AML-193 (cell line): ENCODE data around the gene SLC37A1.

Source experiments
- DNase-seq, 2 experiments: peaks; one replicate each; lab custom pipeline; 2025; lab: John Stamatoyannopoulos, UW

Gene SLC37A1

GRCh38 chr21:42479582-42479981, 34.1 kb upstream of the SLC37A1 start:
- no peak for DNase-seq

DNA sequence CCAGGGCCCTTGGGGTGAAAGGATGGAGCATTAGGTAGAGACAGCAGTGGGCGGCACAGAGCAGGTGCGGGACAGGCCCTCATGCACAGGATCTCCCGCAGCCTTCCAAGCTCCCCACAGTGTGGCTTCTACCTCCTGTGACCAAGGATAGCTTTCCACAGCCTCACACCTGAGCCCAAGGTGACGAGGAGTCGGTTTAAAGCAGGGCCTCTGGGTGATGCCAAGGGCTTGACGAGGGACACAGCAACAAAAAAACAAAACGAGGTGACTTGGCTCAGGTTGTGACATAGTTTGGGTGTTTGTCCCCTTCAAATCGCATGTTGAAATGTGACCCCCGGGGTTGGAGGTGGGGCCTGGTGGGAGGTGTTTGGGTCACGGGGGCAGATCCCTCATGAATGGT, 32.9 kb upstream of the SLC37A1 start:
- DNase-seq, result no peak

GRCh38 chr21:42481169-42481568, 32.5 kb upstream of the SLC37A1 start:
- DNase-seq, result no peak

- no peak for DNase-seq
Measured at GRCh38 chr21:42484966-42485365, 28.7 kb upstream of the SLC37A1 start.

DNA sequence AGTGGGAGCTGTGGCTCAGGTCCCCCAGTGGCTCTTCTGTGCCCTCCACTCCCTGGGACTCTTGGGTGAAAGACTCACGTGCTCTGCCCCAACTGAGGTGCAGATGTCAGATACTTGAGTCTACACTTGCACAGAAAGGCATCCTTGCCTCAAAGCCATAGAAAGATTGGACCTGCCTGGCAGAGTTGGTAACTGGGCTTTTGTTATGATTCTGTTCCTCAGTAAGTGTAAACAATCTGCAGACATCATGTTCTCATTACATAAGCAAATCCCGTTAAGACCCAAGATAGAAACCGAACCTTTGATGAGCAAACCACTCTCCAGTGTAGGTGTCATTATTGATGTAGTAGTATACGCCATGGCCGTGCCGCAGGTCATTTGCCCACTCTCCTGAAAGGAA, 27.6 kb upstream of the SLC37A1 start:
- no peak for DNase-seq

GRCh38 chr21:42486531-42486930, 27.1 kb upstream of the SLC37A1 start:
- DNase-seq, result no peak

DNA sequence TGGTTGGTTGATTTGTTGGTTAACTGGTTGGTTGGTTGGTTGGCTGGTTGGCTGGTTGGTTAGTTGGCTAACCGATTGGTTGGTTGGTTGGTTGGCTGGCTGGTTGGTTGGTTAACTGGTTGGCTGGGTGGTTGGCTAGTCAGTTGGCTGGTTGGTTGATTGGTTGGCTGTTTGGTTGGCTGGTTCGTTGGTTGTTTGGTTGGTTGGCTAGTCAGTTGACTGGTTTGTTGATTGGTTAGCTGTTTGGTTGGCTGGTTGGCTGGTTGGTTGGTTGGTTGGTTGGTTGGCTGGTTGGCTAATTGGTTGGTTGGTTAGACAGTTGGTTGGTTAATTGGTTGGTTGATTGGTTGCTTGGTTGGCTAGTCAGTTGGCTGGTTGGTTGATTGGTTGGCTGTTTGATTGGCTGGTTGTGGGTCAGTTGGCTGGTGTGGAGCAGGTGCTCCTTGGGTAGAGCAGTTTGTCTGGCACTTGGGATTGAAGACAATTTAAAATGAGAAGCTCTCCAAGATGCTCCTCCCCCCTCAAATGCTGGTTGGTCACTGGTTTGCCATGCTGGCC, 24.6 kb upstream of the SLC37A1 start:
- no peak for DNase-seq

- no peak for DNase-seq
Measured at GRCh38 chr21:42489991-42490390, 23.7 kb upstream of the SLC37A1 start.

GRCh38 chr21:42490720-42491119, 22.9 kb upstream of the SLC37A1 start:
- DNase-seq, result no peak

- no peak for DNase-seq
Measured at GRCh38 chr21:42491328-42491727, 22.3 kb upstream of the SLC37A1 start.

GRCh38 chr21:42492201-42492600, 21.5 kb upstream of the SLC37A1 start:
- DNase-seq, result no peak

GRCh38 chr21:42493109-42494060, 20.3 kb upstream of the SLC37A1 start:
- DNase-seq, result no peak

DNA sequence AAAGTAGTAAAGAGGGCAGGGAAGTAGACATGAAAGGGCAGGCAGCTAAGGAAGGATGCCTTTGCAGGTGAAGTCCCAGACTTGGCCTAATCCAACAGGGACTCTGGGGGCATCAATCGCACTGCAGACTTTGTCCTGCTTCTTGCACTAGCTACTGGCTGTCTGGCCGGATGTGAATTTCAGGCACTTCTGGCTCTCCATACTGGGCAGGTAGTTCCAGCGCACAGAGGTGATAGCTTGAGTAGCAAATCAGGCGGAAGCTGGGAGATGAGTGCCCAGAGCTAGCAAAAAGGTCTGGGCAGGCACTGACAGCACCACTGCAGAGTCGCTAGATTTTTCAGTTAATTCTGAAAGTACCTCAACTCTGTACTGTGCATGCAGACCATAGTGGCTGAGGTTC, 18.6 kb upstream of the SLC37A1 start:
- no peak for DNase-seq

DNA sequence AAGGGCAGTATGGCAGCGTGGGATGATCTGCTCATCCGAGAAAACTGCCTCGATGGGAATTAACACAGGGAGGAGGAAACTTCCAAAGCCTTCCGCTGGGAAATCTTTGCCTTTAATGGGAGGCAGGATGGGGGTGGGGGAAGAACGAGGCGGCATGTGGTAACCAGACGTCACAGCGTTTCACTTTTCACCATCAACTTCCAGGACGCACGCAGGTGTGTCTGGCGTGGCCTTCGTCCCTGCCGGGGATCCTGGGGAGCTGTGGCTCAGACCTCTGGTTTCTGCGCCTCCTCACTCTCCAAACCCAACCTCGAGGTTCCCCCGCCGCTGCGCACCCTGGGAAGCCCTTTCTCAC, 17.9 kb upstream of the SLC37A1 start:
- DNase-seq, result no peak

GRCh38 chr21:42496120-42496838, 17.4 kb upstream of the SLC37A1 start, which contains the start of gene RSPH1:
TSS of gene RSPH1 (minus strand) at chr21:42496224. CDS start at chr21:42496186, 38 bp downstream.
- peak; percentile 95 to 96 for DNase-seq

DNA sequence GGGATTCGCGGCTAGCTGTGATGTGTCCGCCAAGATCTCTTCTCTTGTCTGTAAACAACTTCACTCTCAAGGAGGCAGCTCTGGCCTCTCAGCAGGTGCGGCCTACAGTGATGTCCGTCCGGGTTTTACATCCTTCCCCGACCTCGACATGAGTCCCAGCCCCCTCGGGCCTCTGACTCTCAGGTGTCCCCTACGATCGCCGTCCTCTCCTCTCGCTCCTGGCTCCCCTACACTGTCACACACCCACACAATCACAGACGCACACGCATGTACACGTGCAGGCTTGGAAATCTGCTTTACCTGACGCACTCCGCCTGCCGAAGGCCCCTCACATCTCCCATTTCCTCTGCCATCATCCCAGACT, 16.8 kb upstream of the SLC37A1 start:
- DNase-seq, result no peak

DNA sequence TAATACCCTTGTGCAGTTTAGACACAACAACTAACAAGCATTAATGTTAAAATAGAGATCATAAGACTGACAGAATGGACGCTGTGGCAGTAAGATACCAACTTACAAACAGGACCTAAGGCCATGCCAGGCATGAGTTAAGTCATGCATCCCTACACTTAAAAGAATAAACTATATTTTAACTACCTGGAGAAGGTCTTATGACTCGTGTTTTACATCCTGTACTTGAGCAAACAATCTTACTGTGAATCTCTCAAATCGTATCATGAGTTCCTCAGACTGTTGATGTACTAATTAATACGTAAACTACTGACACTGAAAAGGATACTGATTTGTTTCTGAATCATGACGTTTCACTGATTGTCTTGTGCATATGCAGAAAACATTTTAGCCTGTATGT, 15.6 kb upstream of the SLC37A1 start:
- no peak for DNase-seq

- DNase-seq, result no peak
Measured at GRCh38 chr21:42499444-42500112, 14.1 kb upstream of the SLC37A1 start.

GRCh38 chr21:42500225-42500624, 13.4 kb upstream of the SLC37A1 start:
- DNase-seq, result no peak

DNA sequence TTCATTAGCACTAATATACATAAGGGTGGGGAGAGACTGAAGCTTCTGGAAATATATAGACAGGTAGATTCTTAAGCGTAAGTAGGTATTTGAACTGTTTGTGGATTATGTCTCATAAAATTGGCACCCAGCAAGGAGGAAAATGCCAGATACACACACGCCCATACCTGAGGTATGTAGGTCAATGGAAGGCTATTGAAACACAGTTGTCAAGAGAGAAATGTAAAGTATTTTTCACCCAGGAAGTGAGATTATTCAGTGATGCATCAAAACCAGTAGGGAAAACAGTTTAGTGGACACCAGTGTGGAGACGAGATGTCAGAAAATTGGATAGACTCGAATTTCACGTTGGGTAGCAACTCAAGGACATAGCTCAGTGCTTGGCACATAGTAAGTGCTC, 12.9 kb upstream of the SLC37A1 start:
- no peak for DNase-seq

DNA sequence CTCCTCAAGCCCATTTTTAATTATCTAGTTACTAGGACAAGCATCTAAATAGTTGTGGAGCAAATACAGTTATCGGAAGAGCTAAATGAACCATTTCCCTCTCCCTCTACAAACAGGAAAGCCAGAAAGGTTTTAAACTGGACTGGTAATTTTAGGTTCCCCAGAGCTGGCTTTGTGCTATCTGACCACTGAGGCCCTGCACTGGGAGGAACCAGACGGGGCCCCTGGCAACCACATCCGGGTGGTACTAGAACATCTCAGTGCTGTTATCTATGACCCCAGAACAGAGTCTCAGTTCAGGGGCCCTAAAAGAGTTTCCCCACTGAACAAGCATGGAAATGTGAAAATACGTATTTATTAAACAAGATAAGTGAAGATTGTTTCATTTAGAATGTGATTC, 9.9 kb upstream of the SLC37A1 start:
- no peak for DNase-seq

GRCh38 chr21:42505090-42505726, 8.4 kb upstream of the SLC37A1 start:
- no peak for DNase-seq
